HG03457 (cell line): ENCODE data around the gene CAPZA1.
"Not testable (repeated sequence)": the region's sequence is repeated elsewhere in the genome, so short reads cannot be mapped to it uniquely, and the experiment has no call there.

ENCODE experiments used
- ATAC-seq: cut with Tn5 transposase; IDR thresholded peaks from one replicate; pipeline ENCODE4 v1.9.1; 2021; ENCODE audit warnings: moderate number of reproducible peaks; ENCODE audit not compliant: unreplicated experiment

CAPZA1 gene

GRCh38 chr1:112619518-112620376 lies at the start of gene CAPZA1:
CAPZA1 (plus strand) TSS chr1:112619832; CDS start chr1:112619845, 13 bp downstream.
- peak; percentile 66 for ATAC-seq

DNA sequence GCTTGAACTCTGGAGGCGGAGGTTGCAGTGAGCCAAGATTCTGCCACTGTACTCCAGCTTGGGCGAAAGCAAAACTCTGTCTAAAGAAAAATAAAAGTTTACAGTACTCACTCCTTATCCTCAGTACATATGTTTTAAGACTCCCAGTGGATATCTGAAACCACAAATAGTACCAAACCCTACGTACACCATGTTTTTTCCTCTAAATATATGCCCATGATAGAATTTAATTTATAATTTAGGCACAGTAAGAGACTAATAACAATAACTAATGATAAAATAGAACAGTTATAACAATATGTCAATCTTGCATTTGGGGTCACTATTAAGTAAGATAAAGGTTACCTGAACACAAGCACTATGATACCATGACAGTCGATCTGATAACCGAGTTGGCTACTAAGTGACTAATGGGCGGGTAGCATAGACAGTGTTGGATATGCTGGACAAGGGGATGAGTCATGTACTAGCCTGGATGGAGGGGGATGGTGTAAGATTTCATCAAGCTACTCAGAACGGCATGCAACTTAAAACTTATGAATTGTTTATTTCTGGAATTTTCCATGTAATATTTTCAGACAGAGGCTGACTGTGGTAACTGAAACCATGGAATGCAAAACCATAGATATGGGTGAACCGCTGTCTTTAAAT lies 44.4 kb upstream of the CAPZA1 start:
- no peak for ATAC-seq

DNA sequence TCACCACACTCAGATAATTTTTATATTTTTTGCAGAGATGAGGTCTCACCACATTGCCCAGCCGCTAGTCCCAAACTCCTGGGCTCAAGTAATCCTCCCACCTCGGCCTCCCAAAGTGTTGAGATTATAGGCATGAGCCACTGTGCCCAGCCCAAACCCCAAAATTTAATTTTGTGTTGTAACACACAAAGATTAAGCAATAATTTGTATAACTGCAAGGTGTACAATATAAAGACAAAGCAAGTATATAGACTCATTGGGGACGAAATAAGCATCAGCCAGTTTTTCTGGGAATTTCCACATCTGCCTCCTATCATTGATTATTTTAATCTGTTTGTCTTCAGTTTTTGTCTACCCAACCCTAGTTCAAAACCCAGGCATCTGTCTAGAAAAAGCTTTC lies 43.4 kb upstream of the CAPZA1 start:
- no peak for ATAC-seq

DNA sequence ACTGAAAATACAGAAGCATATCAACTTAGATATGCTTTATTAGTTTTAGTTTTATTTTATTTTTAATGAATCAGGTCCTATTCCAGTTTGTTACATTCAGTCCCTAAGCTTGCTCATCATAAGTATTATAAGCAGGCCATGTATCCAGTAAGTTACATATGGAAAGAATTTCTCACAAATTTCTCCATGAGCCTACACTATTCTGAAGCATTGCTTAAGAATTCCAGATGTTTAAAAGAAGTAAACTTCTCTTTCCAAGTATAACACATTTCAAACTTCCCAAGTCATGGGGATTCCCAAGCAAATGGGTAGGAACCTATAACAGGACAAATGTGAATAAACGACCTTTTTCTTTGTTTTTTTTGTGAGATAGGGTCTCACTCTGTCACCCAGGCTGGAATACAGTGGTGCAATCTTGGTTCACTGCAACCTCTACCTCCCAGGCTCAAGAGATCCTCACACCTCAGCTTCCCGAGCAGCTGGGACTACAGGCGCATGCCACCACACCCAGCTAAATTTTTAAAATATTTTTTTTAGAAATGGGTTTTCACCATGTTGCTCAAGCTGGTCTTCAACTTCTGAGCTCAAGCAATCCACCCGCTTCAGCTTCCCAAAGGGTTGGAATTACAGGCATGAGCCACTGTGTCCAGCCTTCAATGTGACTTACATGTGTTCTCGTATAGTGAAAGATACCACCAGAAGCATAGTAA lies 39.7 kb upstream of the CAPZA1 start:
- ATAC-seq, result no peak

DNA sequence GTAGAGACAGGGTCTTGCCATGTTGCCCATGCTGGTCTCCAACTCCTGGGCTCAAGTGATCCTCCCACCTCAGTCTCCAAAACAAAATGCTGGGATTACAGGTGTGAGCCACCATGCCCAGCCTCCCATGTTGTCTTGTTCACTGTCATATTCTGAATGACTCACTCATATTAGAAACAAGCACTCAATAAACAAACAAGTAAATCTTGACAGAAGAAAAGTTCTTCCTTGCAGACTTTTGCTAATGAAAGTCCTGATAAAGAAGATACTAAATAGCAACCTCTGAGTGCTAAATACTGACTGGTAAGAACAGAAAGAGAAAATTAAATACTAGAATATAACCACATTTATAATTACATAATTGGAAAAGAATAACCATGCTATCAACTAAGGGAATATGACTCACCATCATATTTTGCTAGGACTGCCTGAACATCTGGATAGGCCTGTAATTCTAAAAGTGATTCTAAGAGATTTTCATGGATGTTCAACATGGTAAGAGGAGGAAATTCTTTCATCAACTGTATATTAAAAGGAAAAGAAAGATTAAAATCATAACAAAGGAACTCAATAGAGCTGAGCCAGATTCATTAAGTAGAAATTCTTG lies 37.9 kb upstream of the CAPZA1 start:
- ATAC-seq, result no peak

GRCh38 chr1:112583366-112583765 lies 36.3 kb upstream of the CAPZA1 start:
- no peak for ATAC-seq

GRCh38 chr1:112589766-112590165 lies 29.9 kb upstream of the CAPZA1 start:
- no peak for ATAC-seq

- ATAC-seq, result no peak
These were observed 25.3 kb upstream of the CAPZA1 start for GRCh38 chr1:112594208-112594876.

GRCh38 chr1:112599477-112599876 lies 20.2 kb upstream of the CAPZA1 start:
- no peak for ATAC-seq

DNA sequence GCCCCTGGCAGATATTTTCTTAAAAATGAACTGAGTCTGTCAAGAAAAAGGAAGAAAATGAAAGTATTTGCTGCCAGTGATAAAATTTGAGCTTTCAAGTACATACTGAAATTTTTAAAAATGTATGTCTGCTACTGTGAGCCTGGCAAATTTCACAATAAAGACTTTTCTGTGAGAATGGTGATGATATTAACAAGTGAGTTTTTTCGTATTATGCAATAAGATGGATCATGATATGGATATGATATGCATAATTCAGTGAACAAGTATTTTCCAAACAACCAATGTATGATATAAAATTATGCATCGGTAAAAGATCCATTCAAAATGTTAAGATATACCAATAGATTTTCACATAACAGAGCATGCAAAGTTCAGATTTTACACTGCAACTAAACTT lies 16.6 kb upstream of the CAPZA1 start:
- ATAC-seq, result no peak

GRCh38 chr1:112603541-112603940 lies 16.1 kb upstream of the CAPZA1 start:
- ATAC-seq, result no peak

- ATAC-seq, result no peak
These were observed 13.9 kb upstream of the CAPZA1 start for GRCh38 chr1:112605633-112606327.

GRCh38 chr1:112614460-112615065 lies 5.1 kb upstream of the CAPZA1 start:
- ATAC-seq, result no peak

GRCh38 chr1:112618114-112618720 lies 1.4 kb upstream of the CAPZA1 start:
- no peak for ATAC-seq

GRCh38 chr1:112618721-112619517 lies 713 bp upstream of the CAPZA1 start, which contains the start of gene ST7L:
ST7L (minus strand) TSS chr1:112619141; CDS start chr1:112619113, 28 bp downstream.
- no peak for ATAC-seq

GRCh38 chr1:112620377-112620695 lies 704 bp downstream of the CAPZA1 start:
- ATAC-seq, result no peak

DNA sequence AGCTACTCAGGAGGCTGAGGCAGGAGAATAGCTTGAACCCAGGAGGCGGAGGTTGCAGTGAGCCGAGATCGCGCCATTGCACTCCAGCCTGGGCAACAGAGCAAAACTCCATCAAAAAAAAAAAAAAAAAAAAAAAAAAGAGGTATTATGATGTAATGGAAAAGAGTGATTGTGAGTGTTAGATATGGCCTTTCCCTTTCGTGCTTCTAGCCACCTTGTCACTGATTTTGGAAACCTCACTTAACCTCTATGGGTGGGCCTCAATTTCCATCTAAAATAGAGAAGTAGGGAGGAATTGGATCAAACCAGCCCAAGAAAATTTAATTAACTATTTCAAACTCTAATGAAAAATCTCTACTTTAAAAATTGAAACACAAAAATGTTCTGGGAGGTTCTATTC lies 4.9 kb downstream of the CAPZA1 start:
- not testable (repeated sequence) for ATAC-seq

DNA sequence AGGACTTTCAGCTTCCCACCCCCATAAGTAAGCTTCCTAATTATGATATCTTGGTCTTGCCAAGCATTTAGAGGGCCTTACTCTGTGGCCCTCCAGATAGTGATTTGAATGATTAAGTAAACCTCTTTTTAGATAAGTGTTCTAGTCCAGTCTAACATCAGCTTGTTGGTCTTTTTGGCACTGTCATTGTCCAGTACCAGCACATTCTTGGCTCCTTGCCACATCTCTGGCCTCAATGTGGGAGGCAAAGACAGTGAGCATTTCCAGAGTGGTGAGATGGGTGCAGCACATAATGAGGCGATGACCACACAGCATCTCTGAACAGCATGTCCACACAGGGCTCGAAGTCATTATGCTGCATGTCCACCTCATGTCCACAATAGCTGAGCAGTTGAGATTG lies 6.1 kb downstream of the CAPZA1 start:
- ATAC-seq, result no peak

DNA sequence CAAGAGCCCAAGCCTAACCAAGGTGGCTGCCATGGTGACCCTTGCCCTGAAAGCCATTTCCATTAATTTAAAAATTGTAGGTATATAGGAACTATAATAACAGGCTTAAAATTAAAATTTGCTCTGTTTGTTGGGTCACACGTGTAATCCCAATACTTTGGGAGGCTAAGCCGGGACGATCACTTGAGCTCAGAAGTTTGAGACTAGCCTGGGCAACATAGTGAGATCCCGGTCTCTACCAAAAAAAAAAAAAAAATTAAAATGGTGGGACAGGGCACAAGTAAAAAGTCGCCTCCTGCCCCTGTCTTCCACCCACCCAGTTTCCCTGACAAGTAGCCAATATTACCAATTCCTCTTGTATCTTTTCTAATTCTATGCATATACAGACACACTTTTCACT lies 6.6 kb downstream of the CAPZA1 start:
- ATAC-seq, result no peak
